Measurements from ENCODE around the gene TMCC1. TPM values are rescaled to one million over a fixed set of nuclear protein-coding genes. Genes with fewer than 3 reads are reported as not detected.

The TMCC1 gene
- total RNA-seq, 6 experiments from 2014 or later, result 21.7 to 124 (median 25.2) TPM

- Histone ChIP-seq H3K27ac (no peak overlapping the region), H3K9me3 (no peaks in the 10 kb centered on the region), H3K36me3 (no peaks in the 10 kb centered on the region), H3K4me1 (no peaks in the 10 kb centered on the region), H3K4me3 (no peak overlapping the region), H3K27me3 (no peaks in the 10 kb centered on the region)
- WGBS (ENCODE audit: insufficient coverage, low coverage, low lambda C conversion rate, missing lambda C conversion rate), result 94% methylated on average over 3 of the region's 3 CpGs
- ATAC-seq (no peak), DNase-seq (no peak)
- intact Hi-C loops (cut with DNase I), result no loop called here
- TF ChIP-seq, protein P1, sequence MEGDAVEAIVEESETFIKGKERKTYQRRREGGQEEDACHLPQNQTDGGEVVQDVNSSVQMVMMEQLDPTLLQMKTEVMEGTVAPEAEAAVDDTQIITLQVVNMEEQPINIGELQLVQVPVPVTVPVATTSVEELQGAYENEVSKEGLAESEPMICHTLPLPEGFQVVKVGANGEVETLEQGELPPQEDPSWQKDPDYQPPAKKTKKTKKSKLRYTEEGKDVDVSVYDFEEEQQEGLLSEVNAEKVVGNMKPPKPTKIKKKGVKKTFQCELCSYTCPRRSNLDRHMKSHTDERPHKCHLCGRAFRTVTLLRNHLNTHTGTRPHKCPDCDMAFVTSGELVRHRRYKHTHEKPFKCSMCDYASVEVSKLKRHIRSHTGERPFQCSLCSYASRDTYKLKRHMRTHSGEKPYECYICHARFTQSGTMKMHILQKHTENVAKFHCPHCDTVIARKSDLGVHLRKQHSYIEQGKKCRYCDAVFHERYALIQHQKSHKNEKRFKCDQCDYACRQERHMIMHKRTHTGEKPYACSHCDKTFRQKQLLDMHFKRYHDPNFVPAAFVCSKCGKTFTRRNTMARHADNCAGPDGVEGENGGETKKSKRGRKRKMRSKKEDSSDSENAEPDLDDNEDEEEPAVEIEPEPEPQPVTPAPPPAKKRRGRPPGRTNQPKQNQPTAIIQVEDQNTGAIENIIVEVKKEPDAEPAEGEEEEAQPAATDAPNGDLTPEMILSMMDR (IDR thresholded peaks at IDR 0.05), result no peak
Measured at GRCh38 chr3:129705274-129705673, 188.2 kb downstream of the TMCC1 start.

GRCh38 chr3:129703913-129704312 lies 189.6 kb downstream of the TMCC1 start:
- Histone ChIP-seq H3K4me3 (no peak overlapping the region), H3K27me3 (no peaks in the 10 kb centered on the region), H3K27ac (no peak overlapping the region), H3K4me1 (no peaks in the 10 kb centered on the region), H3K9me3 (no peaks in the 10 kb centered on the region), H3K36me3 (no peaks in the 10 kb centered on the region)
- intact Hi-C loops (cut with DNase I), result no loop called here
- DNase-seq (no peak), ATAC-seq (no peak)
- 56% methylated on average over 2 of the region's 2 CpGs for WGBS (ENCODE audit: insufficient coverage, low coverage, low lambda C conversion rate, missing lambda C conversion rate)
- no peak for TF ChIP-seq POLR2A (IDR thresholded peaks at IDR 0.05)
- TF ChIP-seq, protein P1 (IDR thresholded peaks at IDR 0.05), result no peak

- Histone ChIP-seq H3K36me3 (no peaks in the 10 kb centered on the region), H3K27me3 (no peaks in the 10 kb centered on the region), H3K27ac (no peak overlapping the region), H3K9me3 (no peaks in the 10 kb centered on the region), H3K4me3 (no peak overlapping the region), H3K4me1 (no peaks in the 10 kb centered on the region)
- DNase-seq (no peak), ATAC-seq (no peak)
- WGBS (ENCODE audit: insufficient coverage, low coverage, low lambda C conversion rate, missing lambda C conversion rate), result 96% methylated on average over 10 of the region's 10 CpGs
- intact Hi-C loops (cut with DNase I), result no loop called here
- no peak for TF ChIP-seq POLR2A (IDR thresholded peaks at IDR 0.05)
- TF ChIP-seq, protein P1 (IDR thresholded peaks at IDR 0.05), result no peak
Measured at GRCh38 chr3:129702934-129703712, 190.4 kb downstream of the TMCC1 start.

DNA sequence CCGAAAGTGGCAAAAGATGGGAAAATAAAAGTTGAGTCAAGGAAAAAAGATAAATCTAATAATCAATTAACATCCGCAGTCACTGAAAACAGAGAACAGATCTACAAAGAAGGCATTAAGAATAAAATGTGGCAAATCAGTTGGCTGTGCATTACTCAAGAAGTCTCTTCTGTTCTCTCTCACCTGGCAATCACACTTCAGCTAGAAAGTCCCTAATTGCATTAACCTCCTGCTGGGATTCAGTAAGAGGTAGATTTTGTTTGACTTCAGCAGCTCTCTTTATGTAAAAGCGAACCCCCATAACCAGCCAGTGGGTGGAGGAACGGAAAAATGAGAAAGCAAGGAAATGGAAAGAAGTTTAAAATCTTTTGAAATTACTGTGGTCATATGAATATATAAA lies 192.3 kb downstream of the TMCC1 start:
- ATAC-seq (no peak), DNase-seq (no peak)
- no peaks in the 10 kb centered on the region for H3K27me3 ChIP-seq
- 93% methylated on average over 4 of the region's 4 CpGs for WGBS (ENCODE audit: insufficient coverage, low coverage, low lambda C conversion rate, missing lambda C conversion rate)
- H3K4me3 ChIP-seq, result no peak overlapping the region
- H3K9me3 ChIP-seq, result no peaks in the 10 kb centered on the region
- TF ChIP-seq, protein P1 (IDR thresholded peaks at IDR 0.05), result no peak
- TF ChIP-seq POLR2A (IDR thresholded peaks at IDR 0.05), result no peak
- no peaks in the 10 kb centered on the region for H3K36me3 ChIP-seq
- no peak overlapping the region for H3K27ac ChIP-seq
- intact Hi-C loops (cut with DNase I), result no loop called here
- H3K4me1 ChIP-seq, result no peaks in the 10 kb centered on the region

Measured in right lobe of liver (tissue), 6 donors.